Progenitor cell of endocrine pancreas (in vitro differentiated cells): ENCODE measurements around the gene EZH1. TPM values are rescaled to one million over a fixed set of nuclear protein-coding genes. Genes with fewer than 3 reads are reported as not detected.
"Not testable (repeated sequence)": the region's sequence is repeated elsewhere in the genome, so short reads cannot be mapped to it uniquely, and the experiment has no call there.

Experiments
- DNase-seq: peaks from one replicate; pipeline ENCODE4 v3.0.0; 2021; ENCODE audit warnings: low spot score; ENCODE audit not compliant: unreplicated experiment
- H3K27ac Mint-ChIP-seq: 2 replicates; pipeline ENCODE4 v1.8.0; 2021; ENCODE audit warnings: mild to moderate bottlenecking, moderate library complexity, mixed read lengths
- H3K27me3 Mint-ChIP-seq: 2 replicates; pipeline ENCODE4 v1.8.0; 2021; ENCODE audit warnings: mixed read lengths
- H3K36me3 Mint-ChIP-seq: 2 replicates; pipeline ENCODE4 v1.8.0; 2022; ENCODE audit warnings: mixed read lengths; ENCODE audit not compliant: insufficient read depth
- H3K4me1 Mint-ChIP-seq: 2 replicates; pipeline ENCODE4 v1.8.0; 2021; ENCODE audit warnings: low read depth, mixed read lengths
- H3K4me3 Mint-ChIP-seq: 2 replicates; pipeline ENCODE4 v1.8.0; 2021; ENCODE audit warnings: low read depth, mild to moderate bottlenecking, moderate library complexity, mixed read lengths
- H3K9me3 Mint-ChIP-seq: 2 replicates; pipeline ENCODE4 v1.8.0; 2021; ENCODE audit warnings: low read depth, mixed read lengths
- total RNA-seq: library from RNA; stranded (reverse); gene quantifications from 2 replicates; pipeline ENCODE4 v1.2.1, GENCODE V29; 2021
- TF ChIP-seq, protein P1 (sequence below): fragments of 200-600 bp; sonication (generic); IDR thresholded peaks from one replicate; pipeline ENCODE4 v1.5.0; 2021; ENCODE audit warnings: antibody characterized with exemption, mild to moderate bottlenecking; ENCODE audit not compliant: unreplicated experiment

Gene EZH1
- total RNA-seq, 1 donor from 2014 or later = 31.9 TPM

DNA sequence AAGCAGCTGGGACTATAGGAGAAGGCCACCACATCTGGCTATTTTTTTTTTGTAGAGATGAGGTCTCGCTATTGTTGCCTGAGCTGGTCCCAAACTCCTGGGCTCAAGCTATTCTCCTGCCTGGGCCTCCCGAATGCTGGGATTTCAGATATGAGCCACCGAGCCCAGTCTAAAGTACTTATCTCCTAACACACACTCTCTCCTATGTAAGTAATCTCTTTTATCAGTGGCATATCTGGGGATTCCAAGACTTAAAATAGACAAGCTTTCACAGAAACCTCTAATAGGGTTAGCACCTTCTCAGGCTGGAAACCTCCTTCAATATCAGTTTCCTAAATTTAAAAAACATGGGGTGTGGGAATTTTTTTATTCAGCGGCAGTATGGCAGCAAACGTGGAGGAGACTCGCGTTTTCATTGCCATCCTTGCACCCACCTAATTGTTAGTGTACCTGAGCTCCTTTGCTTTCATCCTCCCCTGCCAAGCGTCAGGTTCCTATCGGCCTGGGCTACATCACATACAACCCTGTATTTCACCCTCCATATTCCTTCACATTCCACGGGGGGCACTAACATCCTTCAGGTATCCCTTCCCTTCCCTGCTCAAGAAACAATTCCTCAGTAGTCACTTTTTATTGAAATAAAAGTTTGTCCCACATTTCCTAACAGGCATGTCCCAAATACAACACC is 1.1 kb downstream of the EZH1 start:
- Mint-ChIP-seq H3K4me1 (peaks cover 16% of the 10 kb centered on the region), H3K27me3 (peaks cover 3% of the 10 kb centered on the region), H3K36me3 (no peaks in the 10 kb centered on the region), H3K27ac (peak overlapping the region; percentile 99), H3K4me3 (peak overlapping the region; percentile 89), H3K9me3 (peaks cover 5% of the 10 kb centered on the region)
- TF ChIP-seq, protein P1, sequence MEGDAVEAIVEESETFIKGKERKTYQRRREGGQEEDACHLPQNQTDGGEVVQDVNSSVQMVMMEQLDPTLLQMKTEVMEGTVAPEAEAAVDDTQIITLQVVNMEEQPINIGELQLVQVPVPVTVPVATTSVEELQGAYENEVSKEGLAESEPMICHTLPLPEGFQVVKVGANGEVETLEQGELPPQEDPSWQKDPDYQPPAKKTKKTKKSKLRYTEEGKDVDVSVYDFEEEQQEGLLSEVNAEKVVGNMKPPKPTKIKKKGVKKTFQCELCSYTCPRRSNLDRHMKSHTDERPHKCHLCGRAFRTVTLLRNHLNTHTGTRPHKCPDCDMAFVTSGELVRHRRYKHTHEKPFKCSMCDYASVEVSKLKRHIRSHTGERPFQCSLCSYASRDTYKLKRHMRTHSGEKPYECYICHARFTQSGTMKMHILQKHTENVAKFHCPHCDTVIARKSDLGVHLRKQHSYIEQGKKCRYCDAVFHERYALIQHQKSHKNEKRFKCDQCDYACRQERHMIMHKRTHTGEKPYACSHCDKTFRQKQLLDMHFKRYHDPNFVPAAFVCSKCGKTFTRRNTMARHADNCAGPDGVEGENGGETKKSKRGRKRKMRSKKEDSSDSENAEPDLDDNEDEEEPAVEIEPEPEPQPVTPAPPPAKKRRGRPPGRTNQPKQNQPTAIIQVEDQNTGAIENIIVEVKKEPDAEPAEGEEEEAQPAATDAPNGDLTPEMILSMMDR = peak; percentile 49
- no peak for DNase-seq

DNA sequence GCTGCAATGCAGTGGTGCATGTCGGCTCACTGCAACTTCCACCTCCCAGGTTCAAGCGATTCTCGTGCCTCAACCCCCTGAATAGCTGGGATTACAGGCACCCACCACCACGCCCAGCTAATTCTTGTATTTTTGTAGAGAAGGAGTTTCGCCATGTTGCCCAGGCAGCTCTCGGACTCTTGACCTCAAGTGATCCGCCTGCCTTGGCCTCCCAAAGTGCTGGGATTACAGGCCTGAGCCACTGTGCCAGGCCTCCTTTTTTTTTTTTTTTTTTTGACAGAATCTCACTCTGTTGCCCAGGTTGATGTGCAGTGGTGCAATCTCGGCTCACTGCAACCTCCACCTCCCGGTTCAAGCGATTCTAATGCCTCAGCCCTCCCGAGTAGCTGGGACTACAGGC is 1.9 kb downstream of the EZH1 start:
- not testable (repeated sequence) for H3K4me3 Mint-ChIP-seq, DNase-seq, H3K36me3 Mint-ChIP-seq, H3K9me3 Mint-ChIP-seq, H3K27ac Mint-ChIP-seq, H3K27me3 Mint-ChIP-seq
- H3K4me1 Mint-ChIP-seq = peaks cover 16% of the 10 kb centered on the region

DNA sequence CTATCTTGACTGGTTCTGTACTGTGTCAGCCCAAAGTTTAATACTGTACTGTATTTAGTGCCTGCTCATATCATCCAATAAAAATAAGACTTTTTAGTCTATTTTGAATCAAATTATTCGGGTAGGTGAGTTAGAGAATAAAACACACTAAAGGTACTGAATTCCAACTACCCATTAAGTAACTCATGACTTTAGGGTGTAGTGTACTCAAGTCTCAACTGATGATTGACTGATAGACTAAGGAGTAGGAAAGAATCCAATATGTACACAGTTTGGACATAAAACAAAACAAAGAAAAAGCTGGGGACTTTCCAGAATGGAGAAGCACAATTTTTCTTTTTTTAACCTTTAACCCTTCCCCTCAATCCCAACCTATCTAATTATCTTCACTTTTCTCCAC is 4.1 kb downstream of the EZH1 start:
- Mint-ChIP-seq H3K36me3 (no peaks in the 10 kb centered on the region), H3K4me3 (no peak overlapping the region), H3K4me1 (peaks cover 16% of the 10 kb centered on the region), H3K9me3 (peaks cover 5% of the 10 kb centered on the region), H3K27me3 (no peaks in the 10 kb centered on the region), H3K27ac (peak overlapping the region; percentile 93)
- TF ChIP-seq, protein P1 = no peak
- no peak for DNase-seq

DNA sequence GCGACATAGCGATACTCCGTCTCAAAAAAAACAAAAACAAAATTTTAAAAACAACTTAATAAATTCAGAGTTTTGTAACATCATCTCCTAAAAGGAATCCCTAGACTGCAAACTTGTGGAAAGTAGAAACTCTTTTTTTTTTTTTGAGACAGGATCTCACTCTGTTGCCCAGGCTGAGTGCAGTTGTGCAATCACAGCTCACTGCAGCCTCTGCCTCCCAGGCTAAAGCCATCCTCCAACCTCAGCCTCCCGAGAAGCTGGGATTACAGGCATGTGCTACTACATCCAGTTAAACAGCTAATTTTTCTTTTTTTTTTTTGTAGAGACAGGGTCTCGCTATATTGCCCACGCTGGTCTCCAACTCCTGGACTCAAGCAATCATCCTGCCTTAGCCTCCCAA is 19.7 kb downstream of the EZH1 start:
- no peak for DNase-seq
- TF ChIP-seq, protein P1 = no peak
- Mint-ChIP-seq H3K9me3 (no peaks in the 10 kb centered on the region), H3K27ac (no peak overlapping the region), H3K4me1 (no peaks in the 10 kb centered on the region), H3K27me3 (no peaks in the 10 kb centered on the region), H3K4me3 (no peak overlapping the region), H3K36me3 (peaks cover 21% of the 10 kb centered on the region)

DNA sequence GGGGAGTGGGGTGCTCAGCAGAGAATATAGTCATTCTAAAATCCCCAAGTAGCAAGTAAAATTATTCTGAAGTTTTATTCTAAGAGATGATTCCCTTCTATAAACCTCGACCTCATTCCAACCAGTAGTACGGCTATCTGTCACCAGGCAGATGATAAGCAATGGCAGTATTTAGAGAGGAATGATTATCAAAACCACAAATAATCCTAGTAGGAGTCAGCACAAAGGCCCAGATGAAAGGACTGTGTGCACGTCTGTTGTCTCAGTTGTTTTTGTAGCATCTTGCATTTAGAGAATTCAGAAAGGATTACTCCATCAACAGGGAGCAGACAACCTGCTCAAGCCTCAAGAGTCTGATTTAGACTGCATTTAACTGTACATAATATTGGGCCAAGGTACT is 21.2 kb downstream of the EZH1 start:
- Mint-ChIP-seq H3K36me3 (peaks cover 20% of the 10 kb centered on the region), H3K9me3 (no peaks in the 10 kb centered on the region), H3K27me3 (no peaks in the 10 kb centered on the region), H3K27ac (no peak overlapping the region), H3K4me1 (no peaks in the 10 kb centered on the region), H3K4me3 (no peak overlapping the region)
- TF ChIP-seq, protein P1 = no peak
- DNase-seq = no peak

DNA sequence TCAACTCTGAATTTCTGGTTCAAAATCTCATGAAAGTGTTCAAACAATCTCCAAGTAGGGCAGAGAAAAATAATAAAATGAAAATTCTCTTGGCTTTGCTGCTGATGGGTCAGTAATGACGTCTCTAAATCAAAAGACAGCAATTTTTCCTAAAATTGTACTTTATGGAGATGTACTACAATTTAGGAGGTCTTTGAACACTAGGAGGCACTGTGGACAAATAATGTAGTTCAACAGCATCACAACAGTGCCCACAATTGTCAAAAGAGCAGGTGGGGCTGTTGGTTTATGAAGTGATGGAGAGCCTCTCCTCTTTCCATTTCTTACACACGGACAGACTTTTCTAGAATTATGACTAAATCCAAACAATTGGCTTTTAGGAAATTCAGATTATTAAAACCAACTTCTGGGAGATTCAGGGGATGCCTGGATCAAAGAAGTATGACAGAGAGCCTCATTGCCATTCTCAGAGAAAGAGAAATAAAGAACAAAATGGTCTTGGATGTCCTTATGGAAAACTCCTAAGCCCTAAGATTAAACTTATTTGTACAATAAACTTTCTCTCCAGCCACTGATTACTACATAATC is 23.8 kb downstream of the EZH1 start:
- no peaks in the 10 kb centered on the region for H3K27me3 Mint-ChIP-seq
- H3K4me3 Mint-ChIP-seq = no peak overlapping the region
- no peak for DNase-seq
- TF ChIP-seq, protein P1 = peak; percentile 80
- peaks cover 30% of the 10 kb centered on the region for H3K36me3 Mint-ChIP-seq
- H3K9me3 Mint-ChIP-seq = no peaks in the 10 kb centered on the region
- no peaks in the 10 kb centered on the region for H3K4me1 Mint-ChIP-seq
- no peak overlapping the region for H3K27ac Mint-ChIP-seq
